OCI-LY3 (cell line): ENCODE data around the gene AGPAT3.

ENCODE experiments used
- CTCF ChIP-seq: fragments of 200-600, 300-600 bp; sonication (generic); IDR thresholded peaks from 2 replicates; pipeline ENCODE4 v1.5.1; 2014; ENCODE audit warnings: antibody characterized with exemption, low read length, low read depth
- EZH2phosphoT487 ChIP-seq: fragments of 200-600 bp; shearing (Covaris generic); IDR thresholded peaks from 2 replicates; pipeline ENCODE4 v1.6.1; 2018; ENCODE audit warnings: antibody characterized with exemption, mixed run types, low read depth

- TF ChIP-seq CTCF = no peak
- TF ChIP-seq EZH2phosphoT487 = no peak
These were observed 153.1 kb downstream of the AGPAT3 start for GRCh38 chr21:44018127-44018526.
